ENCODE data around the gene MMP24.
A peak's percentile ranks its signal among the peaks of the same experiment; 100 is the strongest.
"Not testable (repeated sequence)": the region's sequence is repeated elsewhere in the genome, so short reads cannot be mapped to it uniquely, and the experiment has no call there.

MMP24 gene

GRCh38 chr20:35246723-35247122, 20.2 kb downstream of the MMP24 start:
- peaks cover 6% of the 10 kb centered on the region for H3K4me1 ChIP-seq (ENCODE audit: control insufficient read depth, low read depth, low read length)
- no peak overlapping the region for H3K9ac ChIP-seq (ENCODE audit: low read length)
- H3K27ac ChIP-seq (ENCODE audit: low read length): no peak overlapping the region
- H3K4me3 ChIP-seq (ENCODE audit: low read length): no peak overlapping the region
- no peaks in the 10 kb centered on the region for H3K9me3 ChIP-seq (ENCODE audit: control insufficient read depth, low read depth, low read length)
- no peaks in the 10 kb centered on the region for H3K27me3 ChIP-seq (ENCODE audit: control insufficient read depth, insufficient read depth, low read length)
- no peaks in the 10 kb centered on the region for H3K36me3 ChIP-seq (ENCODE audit: control insufficient read depth, low read depth, low read length)

GRCh38 chr20:35248641-35249475, 22.4 kb downstream of the MMP24 start:
- Histone ChIP-seq H3K9me3 (ENCODE audit: control insufficient read depth, low read depth, low read length) (no peaks in the 10 kb centered on the region), H3K9ac (ENCODE audit: low read length) (no peak overlapping the region), H3K27ac (ENCODE audit: low read length) (no peak overlapping the region)

DNA sequence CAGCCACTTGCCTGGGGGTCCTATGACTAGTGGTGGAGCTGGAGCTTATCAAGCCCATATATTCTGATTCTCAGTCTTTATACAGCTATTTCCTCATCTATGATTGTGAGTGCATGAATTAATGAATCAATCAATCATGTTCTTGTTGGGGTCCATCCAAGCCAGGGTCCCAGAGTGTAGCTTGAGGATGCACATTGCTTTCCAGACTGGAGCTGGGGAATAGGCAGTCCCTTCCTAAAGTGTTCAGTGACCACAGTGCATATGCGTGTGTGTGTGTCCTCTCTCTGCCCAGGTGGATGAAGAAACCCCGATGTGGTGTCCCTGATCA, 25.1 kb downstream of the MMP24 start:
- Histone ChIP-seq H3K36me3 (ENCODE audit: control insufficient read depth, low read depth, low read length) (no peaks in the 10 kb centered on the region), H3K27ac (ENCODE audit: low read length) (no peak overlapping the region), H3K9me3 (ENCODE audit: control insufficient read depth, low read depth, low read length) (no peaks in the 10 kb centered on the region), H3K9ac (ENCODE audit: low read length) (no peak overlapping the region), H3K4me3 (ENCODE audit: low read length) (no peak overlapping the region), H3K4me1 (ENCODE audit: control insufficient read depth, low read depth, low read length) (peaks cover 6% of the 10 kb centered on the region), H3K27me3 (ENCODE audit: control insufficient read depth, insufficient read depth, low read length) (no peaks in the 10 kb centered on the region)

More at GRCh38 chr20:35248641-35249475, 22.4 kb downstream of the MMP24 start:
- H3K4me1 ChIP-seq (ENCODE audit: control insufficient read depth, low read depth, low read length): peaks cover 6% of the 10 kb centered on the region
- no peak overlapping the region for H3K4me3 ChIP-seq (ENCODE audit: low read length)
- H3K27me3 ChIP-seq (ENCODE audit: control insufficient read depth, insufficient read depth, low read length): no peaks in the 10 kb centered on the region
- H3K36me3 ChIP-seq (ENCODE audit: control insufficient read depth, low read depth, low read length): no peaks in the 10 kb centered on the region

DNA sequence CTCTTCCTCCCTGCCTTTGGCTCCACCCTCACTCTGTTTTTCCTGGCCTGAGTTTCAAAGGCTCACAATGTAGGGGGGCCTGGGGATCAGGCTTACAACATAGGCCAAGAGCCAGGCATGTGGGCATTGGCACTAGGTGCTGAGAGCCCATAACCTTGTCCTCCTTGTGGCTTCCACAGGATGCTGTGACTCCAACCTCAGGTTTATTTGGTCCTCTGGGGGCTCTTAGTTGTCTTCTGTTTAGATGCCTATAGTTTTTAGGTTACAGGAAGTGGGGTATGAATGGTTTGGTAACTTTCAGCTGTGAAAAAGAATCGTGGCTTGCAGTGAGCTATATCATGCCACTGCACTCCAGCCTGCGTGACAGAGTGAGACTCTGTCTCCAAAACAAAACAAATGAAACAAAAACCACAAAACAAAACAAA, 25.6 kb downstream of the MMP24 start:
- peaks cover 6% of the 10 kb centered on the region for H3K4me1 ChIP-seq (ENCODE audit: control insufficient read depth, low read depth, low read length)
- H3K27me3 ChIP-seq (ENCODE audit: control insufficient read depth, insufficient read depth, low read length): no peaks in the 10 kb centered on the region
- H3K36me3 ChIP-seq (ENCODE audit: control insufficient read depth, low read depth, low read length): no peaks in the 10 kb centered on the region
- H3K27ac ChIP-seq (ENCODE audit: low read length): no peak overlapping the region
- no peaks in the 10 kb centered on the region for H3K9me3 ChIP-seq (ENCODE audit: control insufficient read depth, low read depth, low read length)
- H3K4me3 ChIP-seq (ENCODE audit: low read length): no peak overlapping the region
- no peak overlapping the region for H3K9ac ChIP-seq (ENCODE audit: low read length)

DNA sequence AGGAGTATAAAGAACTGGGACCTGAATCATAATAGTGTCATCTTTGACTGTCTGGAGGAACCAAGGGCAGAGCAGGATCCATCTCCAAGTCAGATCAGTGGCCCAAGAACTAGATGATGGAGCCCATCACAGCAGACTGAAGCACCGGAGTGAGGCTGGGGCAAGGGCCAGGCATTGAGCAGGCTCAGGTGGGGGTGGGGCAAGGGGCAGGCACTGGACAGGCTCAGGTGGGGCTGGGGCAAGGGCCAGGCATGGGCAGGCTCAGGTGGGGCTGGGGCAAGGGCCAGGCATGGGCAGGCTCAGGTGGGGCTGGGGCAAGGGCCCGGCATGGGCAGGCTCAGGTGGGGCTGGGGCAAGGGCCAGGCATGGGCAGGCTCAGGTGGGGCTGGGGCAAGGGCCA, 26.1 kb downstream of the MMP24 start:
- not testable (repeated sequence) for H3K27ac ChIP-seq (ENCODE audit: low read length); H3K4me1 ChIP-seq (ENCODE audit: control insufficient read depth, low read depth, low read length); H3K4me3 ChIP-seq (ENCODE audit: low read length); H3K36me3 ChIP-seq (ENCODE audit: control insufficient read depth, low read depth, low read length); H3K9me3 ChIP-seq (ENCODE audit: control insufficient read depth, low read depth, low read length); H3K9ac ChIP-seq (ENCODE audit: low read length); H3K27me3 ChIP-seq (ENCODE audit: control insufficient read depth, insufficient read depth, low read length)

DNA sequence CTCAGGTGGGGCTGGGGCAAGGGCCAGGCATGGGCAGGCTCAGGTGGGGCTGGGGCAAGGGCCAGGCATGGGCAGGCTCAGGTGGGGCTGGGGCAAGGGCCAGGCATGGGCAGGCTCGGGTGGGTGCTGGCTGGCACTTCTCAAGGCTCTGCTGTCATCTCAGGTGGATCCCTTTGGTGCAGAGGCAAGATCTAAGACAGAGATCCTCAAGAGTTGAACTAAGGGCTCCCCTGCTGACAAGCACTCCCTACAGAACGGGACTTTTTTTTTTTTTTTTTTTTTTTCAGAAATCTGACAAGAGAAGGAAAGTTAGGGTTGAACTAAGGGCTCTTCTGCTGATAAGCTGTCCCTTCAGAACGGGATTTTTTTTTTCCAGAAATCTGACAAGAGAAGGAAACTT, 26.5 kb downstream of the MMP24 start:
- no peak overlapping the region for H3K9ac ChIP-seq (ENCODE audit: low read length)
- H3K27ac ChIP-seq (ENCODE audit: low read length): no peak overlapping the region
- peaks cover 6% of the 10 kb centered on the region for H3K4me1 ChIP-seq (ENCODE audit: control insufficient read depth, low read depth, low read length)
- H3K36me3 ChIP-seq (ENCODE audit: control insufficient read depth, low read depth, low read length): no peaks in the 10 kb centered on the region
- H3K27me3 ChIP-seq (ENCODE audit: control insufficient read depth, insufficient read depth, low read length): no peaks in the 10 kb centered on the region
- no peaks in the 10 kb centered on the region for H3K9me3 ChIP-seq (ENCODE audit: control insufficient read depth, low read depth, low read length)
- H3K4me3 ChIP-seq (ENCODE audit: low read length): no peak overlapping the region

- Histone ChIP-seq H3K27me3 (ENCODE audit: control insufficient read depth, insufficient read depth, low read length) (no peaks in the 10 kb centered on the region), H3K4me3 (ENCODE audit: low read length) (no peak overlapping the region), H3K27ac (ENCODE audit: low read length) (no peak overlapping the region), H3K4me1 (ENCODE audit: control insufficient read depth, low read depth, low read length) (peaks cover 10% of the 10 kb centered on the region), H3K36me3 (ENCODE audit: control insufficient read depth, low read depth, low read length) (no peaks in the 10 kb centered on the region), H3K9me3 (ENCODE audit: control insufficient read depth, low read depth, low read length) (no peaks in the 10 kb centered on the region), H3K9ac (ENCODE audit: low read length) (no peak overlapping the region)
These were observed 28.0 kb downstream of the MMP24 start for GRCh38 chr20:35254448-35254999.

GRCh38 chr20:35257175-35257909, 30.9 kb downstream of the MMP24 start:
- Histone ChIP-seq H3K9ac (ENCODE audit: low read length) (no peak overlapping the region), H3K9me3 (ENCODE audit: control insufficient read depth, low read depth, low read length) (no peaks in the 10 kb centered on the region), H3K27me3 (ENCODE audit: control insufficient read depth, insufficient read depth, low read length) (no peaks in the 10 kb centered on the region), H3K4me3 (ENCODE audit: low read length) (no peak overlapping the region), H3K4me1 (ENCODE audit: control insufficient read depth, low read depth, low read length) (peaks cover 23% of the 10 kb centered on the region), H3K36me3 (ENCODE audit: control insufficient read depth, low read depth, low read length) (no peaks in the 10 kb centered on the region), H3K27ac (ENCODE audit: low read length) (no peak overlapping the region)

DNA sequence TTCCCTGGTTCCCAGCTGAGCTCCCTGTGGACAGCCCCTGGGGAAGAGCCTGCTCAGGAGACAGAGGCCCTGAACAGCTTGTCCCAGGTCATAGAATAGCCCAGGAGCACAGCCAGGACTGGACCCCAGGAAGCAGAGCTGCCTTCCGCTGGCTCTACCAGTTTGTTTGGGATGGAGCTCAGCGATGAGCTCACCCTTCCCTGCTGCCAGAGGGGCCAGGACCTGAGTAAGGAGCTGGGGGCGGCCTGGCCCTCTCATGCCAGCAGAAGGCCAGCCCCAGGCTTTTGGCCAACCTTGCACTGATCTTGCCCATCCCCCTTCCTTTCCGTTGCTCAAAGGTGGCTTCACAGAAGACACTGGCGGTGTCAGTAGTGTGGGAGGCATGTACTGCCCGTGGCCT, 33.9 kb downstream of the MMP24 start:
- Histone ChIP-seq H3K4me1 (ENCODE audit: control insufficient read depth, low read depth, low read length) (peaks cover 33% of the 10 kb centered on the region), H3K36me3 (ENCODE audit: control insufficient read depth, low read depth, low read length) (no peaks in the 10 kb centered on the region), H3K4me3 (ENCODE audit: low read length) (no peak overlapping the region), H3K27me3 (ENCODE audit: control insufficient read depth, insufficient read depth, low read length) (no peaks in the 10 kb centered on the region), H3K27ac (ENCODE audit: low read length) (no peak overlapping the region), H3K9ac (ENCODE audit: low read length) (no peak overlapping the region), H3K9me3 (ENCODE audit: control insufficient read depth, low read depth, low read length) (no peaks in the 10 kb centered on the region)

- not testable (repeated sequence) for H3K9ac ChIP-seq (ENCODE audit: low read length); H3K27me3 ChIP-seq (ENCODE audit: control insufficient read depth, insufficient read depth, low read length); H3K4me3 ChIP-seq (ENCODE audit: low read length); H3K9me3 ChIP-seq (ENCODE audit: control insufficient read depth, low read depth, low read length); H3K36me3 ChIP-seq (ENCODE audit: control insufficient read depth, low read depth, low read length); H3K27ac ChIP-seq (ENCODE audit: low read length)
- peaks cover 33% of the 10 kb centered on the region for H3K4me1 ChIP-seq (ENCODE audit: control insufficient read depth, low read depth, low read length)
These were observed 35.8 kb downstream of the MMP24 start for GRCh38 chr20:35262321-35262720.

DNA sequence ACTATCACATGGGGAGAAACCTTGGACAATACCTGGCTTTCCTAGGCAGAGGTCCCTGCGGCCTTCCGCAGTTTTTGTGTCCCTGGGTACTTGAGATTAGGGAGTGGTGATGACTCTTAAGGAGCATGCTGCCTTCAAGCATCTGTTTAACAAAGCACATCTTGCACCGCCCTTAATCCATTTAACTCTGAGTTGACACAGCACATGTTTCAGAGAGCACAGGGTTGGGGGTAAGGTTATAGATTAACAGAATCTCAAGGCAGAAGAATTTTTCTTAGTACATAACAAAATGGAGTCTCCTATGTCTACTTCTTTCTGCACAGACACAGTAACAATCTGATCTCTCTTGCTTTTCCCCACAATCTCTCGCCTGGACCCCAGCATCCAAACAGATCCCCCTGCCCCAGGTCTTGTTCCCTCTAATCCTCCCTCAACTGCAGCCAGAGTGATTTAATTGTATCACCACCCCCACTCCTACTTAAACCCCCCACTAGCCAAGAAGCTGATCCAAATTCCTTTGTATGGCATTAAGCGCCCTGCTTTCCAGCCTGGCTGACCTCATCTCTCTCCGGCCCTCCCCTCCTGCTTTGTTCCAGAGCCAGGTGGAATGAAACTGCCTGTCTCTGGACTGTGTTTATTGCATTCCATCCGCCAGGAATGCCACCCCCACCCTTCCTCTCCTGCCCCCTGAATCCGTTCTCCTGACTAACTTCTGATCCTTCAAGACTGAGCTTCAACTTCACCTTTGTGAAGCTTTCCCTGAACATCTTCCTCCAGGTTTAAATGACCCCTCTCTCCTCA, 36.4 kb downstream of the MMP24 start:
- H3K4me3 ChIP-seq (ENCODE audit: low read length); H3K27me3 ChIP-seq (ENCODE audit: control insufficient read depth, insufficient read depth, low read length); H3K9me3 ChIP-seq (ENCODE audit: control insufficient read depth, low read depth, low read length); H3K36me3 ChIP-seq (ENCODE audit: control insufficient read depth, low read depth, low read length): not testable (repeated sequence)
- peak overlapping the region; percentile 55 for H3K9ac ChIP-seq (ENCODE audit: low read length)
- peaks cover 33% of the 10 kb centered on the region for H3K4me1 ChIP-seq (ENCODE audit: control insufficient read depth, low read depth, low read length)
- H3K27ac ChIP-seq (ENCODE audit: low read length): peak overlapping the region; percentile 82

Data from iPS-18a (cell line).